ENCODE measurements around the gene MCOLN1. TPM values are rescaled to one million over a fixed set of nuclear protein-coding genes. Genes with fewer than 3 reads are reported as not detected.
"Not testable (repeated sequence)": the region's sequence is repeated elsewhere in the genome, so short reads cannot be mapped to it uniquely, and the experiment has no call there.

Gene MCOLN1
- total and polyA plus RNA-seq, 9 donors, result 3.9 to 16.7 (median 14.2) TPM

DNA sequence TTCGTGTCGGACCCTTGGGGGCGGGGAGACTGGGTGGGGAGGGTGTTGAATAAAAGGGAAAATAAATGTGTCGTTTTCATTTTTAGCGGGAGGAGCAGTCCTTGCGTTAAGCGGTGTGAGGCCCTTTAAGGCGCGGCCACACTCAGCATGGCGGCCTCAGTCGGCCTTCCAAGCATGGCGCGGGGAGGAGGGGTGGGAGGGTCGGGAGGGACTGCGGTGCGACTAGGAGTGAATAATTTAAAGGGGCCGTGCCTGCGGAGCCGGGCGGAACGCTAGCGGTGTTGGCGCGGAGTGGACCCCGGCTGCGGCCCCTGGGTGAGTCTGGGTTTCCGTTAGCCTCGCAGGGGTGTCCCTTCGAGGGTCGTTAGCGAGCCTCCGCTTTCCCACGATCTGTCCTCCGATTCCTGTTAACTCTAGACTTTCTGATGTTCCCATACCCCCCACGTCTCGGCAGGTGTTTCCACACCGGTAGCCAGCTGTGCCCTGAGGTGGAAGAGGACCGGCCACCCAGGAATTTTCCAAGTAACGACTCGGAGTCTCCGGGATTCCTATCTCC is 11.6 kb downstream of the MCOLN1 start:
- Histone ChIP-seq H3K4me3 (ENCODE audit: low read length) (peak overlapping the region; percentile 75), H3K36me3 (ENCODE audit: control insufficient read depth, insufficient read depth, low read length) (peaks cover 38% of the 10 kb centered on the region)

DNA sequence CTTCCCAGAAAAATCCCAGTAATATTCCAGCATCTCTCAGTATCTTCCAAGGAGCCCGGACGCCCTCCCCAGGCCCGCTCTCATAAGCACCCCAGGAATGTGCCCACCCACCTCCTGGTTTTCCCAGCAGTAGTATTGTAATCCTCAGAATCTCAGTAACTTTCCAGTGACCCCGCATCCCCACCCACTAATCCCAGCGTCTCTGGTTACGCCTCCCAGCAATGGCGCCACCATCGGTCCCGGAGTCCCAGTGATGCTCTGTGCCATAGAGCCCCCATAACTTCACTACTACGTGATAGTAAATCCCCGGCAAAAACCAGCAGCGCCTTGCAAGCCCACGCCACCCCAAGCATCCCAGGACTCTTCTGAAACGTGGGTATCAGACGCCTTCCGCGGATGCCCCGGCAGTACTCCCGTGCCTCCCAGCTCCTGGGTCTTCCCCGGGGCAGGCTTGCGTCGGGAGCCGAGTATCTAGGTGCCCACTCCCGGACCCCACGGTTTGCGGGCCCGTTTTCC is 12.2 kb downstream of the MCOLN1 start:
- Histone ChIP-seq H3K4me1 (ENCODE audit: control insufficient read depth, insufficient read depth, low read length) (peaks cover 19% of the 10 kb centered on the region), H3K4me3 (ENCODE audit: low read length) (peak overlapping the region; percentile 75), H3K27me3 (ENCODE audit: control insufficient read depth, insufficient read depth, low read length) (no peaks in the 10 kb centered on the region), H3K36me3 (ENCODE audit: control insufficient read depth, insufficient read depth, low read length) (peaks cover 33% of the 10 kb centered on the region), H3K27ac (ENCODE audit: low read length) (peak overlapping the region; percentile 97), H3K9me3 (replicated peaks; ENCODE audit: control insufficient read depth, low read depth, low read length) (no peaks in the 10 kb centered on the region)
- DNase-seq, result peak; percentile 96
- 0% methylated on average over 24 of the region's 27 CpGs for WGBS (ENCODE audit: insufficient coverage)

More for the DNA sequence above, 11.6 kb downstream of the MCOLN1 start:
- H3K9me3 ChIP-seq (replicated peaks; ENCODE audit: control insufficient read depth, low read depth, low read length), result no peaks in the 10 kb centered on the region
- peak; percentile 98 for DNase-seq
- no peaks in the 10 kb centered on the region for H3K27me3 ChIP-seq (ENCODE audit: control insufficient read depth, insufficient read depth, low read length)
- 0% methylated on average over 35 of the region's 41 CpGs for WGBS (ENCODE audit: insufficient coverage)
- peak overlapping the region; percentile 97 for H3K27ac ChIP-seq (ENCODE audit: low read length)
- peaks cover 19% of the 10 kb centered on the region for H3K4me1 ChIP-seq (ENCODE audit: control insufficient read depth, insufficient read depth, low read length)

DNA sequence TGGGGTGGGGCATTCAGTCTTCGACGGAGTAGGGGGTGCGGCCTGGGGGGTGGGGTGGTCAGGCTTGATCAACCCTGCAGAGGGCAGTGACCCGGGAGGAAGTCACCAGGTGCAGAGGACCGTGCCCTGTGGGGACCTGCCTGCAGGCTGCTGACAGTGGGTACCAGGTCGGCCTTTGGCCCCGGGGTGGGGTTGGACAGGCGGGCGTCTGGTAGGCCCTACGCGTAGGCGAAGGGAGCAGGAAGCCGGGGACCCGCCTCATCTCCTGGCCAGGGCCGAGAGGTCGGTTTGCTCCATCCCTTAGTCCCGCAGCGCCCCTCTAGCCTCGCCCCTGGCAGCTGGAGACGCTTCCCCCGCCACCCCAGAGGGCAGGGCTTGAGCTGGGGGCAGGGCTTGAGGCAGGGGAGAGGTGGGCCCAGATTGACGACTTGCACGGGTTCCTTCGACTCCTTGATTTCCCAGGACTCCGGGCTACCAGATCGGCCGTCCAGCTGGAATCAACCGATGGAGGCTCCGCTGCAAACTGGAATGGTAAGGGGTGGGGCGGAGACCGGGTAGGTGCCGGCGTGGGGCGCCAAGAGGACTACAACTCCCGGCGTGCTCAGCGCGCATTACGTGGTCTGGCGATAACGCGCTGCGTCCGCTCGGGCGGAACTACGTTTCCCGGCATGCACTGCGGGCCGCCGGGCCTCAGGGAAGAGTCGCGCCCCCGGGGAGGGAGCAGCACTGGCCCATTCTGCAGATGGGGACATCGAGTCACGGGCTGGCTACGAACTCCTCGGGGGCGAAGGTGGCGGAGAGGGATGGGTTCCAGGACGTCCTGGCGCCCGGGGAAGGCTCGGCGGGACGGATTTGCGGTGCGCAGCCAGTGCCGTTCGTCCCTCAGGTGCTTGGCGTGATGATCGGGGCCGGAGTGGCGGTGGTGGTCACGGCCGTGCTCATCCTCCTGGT is 12.9 kb downstream of the MCOLN1 start, which contains the start of gene PNPLA6:
PNPLA6 (plus strand) TSS at position 671 of the 951 bp plus-strand sequence; CDS start at position 743, 72 bp downstream.
- WGBS (ENCODE audit: insufficient coverage), result 0% methylated on average over 75 of the region's 76 CpGs
- Histone ChIP-seq H3K27ac (ENCODE audit: low read length) (peak within 1 kb of the TSS; percentile 97), H3K4me1 (ENCODE audit: control insufficient read depth, insufficient read depth, low read length) (peaks cover 19% of the 10 kb centered on the region), H3K4me3 (ENCODE audit: low read length) (peak within 1 kb of the TSS; percentile 75), H3K36me3 (ENCODE audit: control insufficient read depth, insufficient read depth, low read length) (peaks cover 33% of the 10 kb centered on the region), H3K9me3 (replicated peaks; ENCODE audit: control insufficient read depth, low read depth, low read length) (no peaks in the 10 kb centered on the region), H3K27me3 (ENCODE audit: control insufficient read depth, insufficient read depth, low read length) (no peaks in the 10 kb centered on the region)
- DNase-seq, result peak; percentile 98

DNA sequence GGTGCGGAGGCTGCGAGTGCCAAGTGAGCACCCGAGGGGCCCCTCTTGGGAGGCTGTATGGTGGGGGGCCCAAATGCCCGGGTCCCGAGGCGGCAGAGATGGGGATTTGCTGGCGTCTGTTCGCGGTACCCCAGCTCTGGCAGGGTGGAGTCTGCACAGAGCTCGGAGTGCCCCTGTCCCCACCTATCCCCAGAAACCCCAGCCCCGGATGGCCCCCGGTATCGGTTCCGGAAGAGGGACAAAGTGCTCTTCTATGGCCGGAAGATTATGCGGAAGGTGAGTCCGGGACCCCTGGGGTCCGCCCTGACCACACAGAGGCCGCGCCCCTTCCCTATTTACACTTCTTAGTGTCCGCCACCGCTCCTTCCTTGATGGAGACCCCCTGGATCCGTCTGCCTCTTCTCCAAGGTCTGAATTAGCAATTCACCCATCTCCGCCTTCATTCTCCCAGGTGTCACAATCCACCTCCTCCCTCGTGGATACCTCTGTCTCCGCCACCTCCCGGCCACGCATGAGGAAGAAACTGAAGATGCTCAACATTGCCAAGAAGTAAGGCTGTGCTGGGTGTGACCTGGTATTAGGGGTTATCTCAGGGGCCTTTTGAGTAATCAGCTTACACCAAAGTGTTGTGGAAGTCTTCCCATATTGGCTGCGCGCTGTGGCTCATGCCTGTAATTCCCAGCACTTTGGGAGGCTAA is 13.7 kb downstream of the MCOLN1 start:
- Histone ChIP-seq H3K27ac (ENCODE audit: low read length) (peak overlapping the region; percentile 97), H3K36me3 (ENCODE audit: control insufficient read depth, insufficient read depth, low read length) (peaks cover 39% of the 10 kb centered on the region), H3K27me3 (ENCODE audit: control insufficient read depth, insufficient read depth, low read length) (no peaks in the 10 kb centered on the region), H3K4me1 (ENCODE audit: control insufficient read depth, insufficient read depth, low read length) (peaks cover 19% of the 10 kb centered on the region), H3K4me3 (ENCODE audit: low read length) (peak overlapping the region; percentile 75), H3K9me3 (replicated peaks; ENCODE audit: control insufficient read depth, low read depth, low read length) (no peaks in the 10 kb centered on the region)
- no peak for DNase-seq
- WGBS (ENCODE audit: insufficient coverage), result 14% methylated on average over 21 of the region's 30 CpGs

GRCh38 chr19:7538990-7539389 is 16.6 kb downstream of the MCOLN1 start:
- not testable (repeated sequence) for H3K4me3 ChIP-seq (ENCODE audit: low read length); H3K27ac ChIP-seq (ENCODE audit: low read length); H3K9me3 ChIP-seq (replicated peaks; ENCODE audit: control insufficient read depth, low read depth, low read length); DNase-seq; H3K27me3 ChIP-seq (ENCODE audit: control insufficient read depth, insufficient read depth, low read length)
- Histone ChIP-seq H3K4me1 (ENCODE audit: control insufficient read depth, insufficient read depth, low read length) (peaks cover 12% of the 10 kb centered on the region), H3K36me3 (ENCODE audit: control insufficient read depth, insufficient read depth, low read length) (peaks cover 59% of the 10 kb centered on the region)
- WGBS (ENCODE audit: insufficient coverage), result 97% methylated on average over 4 of the region's 5 CpGs

DNA sequence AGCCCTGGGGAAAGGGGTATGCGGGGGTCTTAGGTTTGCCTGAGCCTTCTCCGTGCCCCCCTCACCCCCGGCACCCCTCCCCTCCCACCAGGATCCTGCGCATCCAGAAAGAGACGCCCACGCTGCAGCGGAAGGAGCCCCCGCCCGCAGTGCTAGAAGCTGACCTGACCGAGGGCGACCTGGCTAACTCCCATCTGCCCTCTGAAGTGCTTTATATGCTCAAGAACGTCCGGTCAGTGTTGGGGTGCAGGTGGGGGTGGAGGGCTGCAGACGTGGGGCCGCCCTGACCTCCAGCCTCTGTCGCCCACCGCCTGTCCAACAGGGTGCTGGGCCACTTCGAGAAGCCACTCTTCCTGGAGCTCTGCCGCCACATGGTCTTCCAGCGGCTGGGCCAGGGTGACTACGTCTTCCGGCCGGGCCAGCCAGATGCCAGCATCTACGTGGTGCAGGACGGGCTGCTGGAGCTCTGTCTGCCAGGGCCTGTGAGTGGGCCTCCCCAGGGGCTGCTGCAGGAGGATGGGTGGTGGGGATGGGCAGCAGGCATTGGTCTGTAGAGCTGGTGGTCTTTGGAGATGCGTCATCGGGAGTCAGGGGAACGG is 17.5 kb downstream of the MCOLN1 start:
- WGBS (ENCODE audit: insufficient coverage), result 91% methylated on average over 22 of the region's 28 CpGs
- peaks cover 59% of the 10 kb centered on the region for H3K36me3 ChIP-seq (ENCODE audit: control insufficient read depth, insufficient read depth, low read length)
- H3K4me3 ChIP-seq (ENCODE audit: low read length), result no peak overlapping the region
- H3K9me3 ChIP-seq (replicated peaks; ENCODE audit: control insufficient read depth, low read depth, low read length), result no peaks in the 10 kb centered on the region
- DNase-seq, result no peak
- H3K4me1 ChIP-seq (ENCODE audit: control insufficient read depth, insufficient read depth, low read length), result peaks cover 7% of the 10 kb centered on the region
- H3K27me3 ChIP-seq (ENCODE audit: control insufficient read depth, insufficient read depth, low read length), result no peaks in the 10 kb centered on the region
- no peak overlapping the region for H3K27ac ChIP-seq (ENCODE audit: low read length)

GRCh38 chr19:7540761-7541474 is 18.5 kb downstream of the MCOLN1 start:
- H3K4me1 ChIP-seq (ENCODE audit: control insufficient read depth, insufficient read depth, low read length), result peaks cover 4% of the 10 kb centered on the region
- peaks cover 61% of the 10 kb centered on the region for H3K36me3 ChIP-seq (ENCODE audit: control insufficient read depth, insufficient read depth, low read length)
- H3K27ac ChIP-seq (ENCODE audit: low read length), result no peak overlapping the region
- no peaks in the 10 kb centered on the region for H3K27me3 ChIP-seq (ENCODE audit: control insufficient read depth, insufficient read depth, low read length)
- no peaks in the 10 kb centered on the region for H3K9me3 ChIP-seq (replicated peaks; ENCODE audit: control insufficient read depth, low read depth, low read length)
- no peak for DNase-seq
- 62% methylated on average over 36 of the region's 39 CpGs for WGBS (ENCODE audit: insufficient coverage)
- H3K4me3 ChIP-seq (ENCODE audit: low read length), result no peak overlapping the region

GRCh38 chr19:7541475-7541824 is 19.0 kb downstream of the MCOLN1 start:
- Histone ChIP-seq H3K27me3 (ENCODE audit: control insufficient read depth, insufficient read depth, low read length) (no peaks in the 10 kb centered on the region), H3K27ac (ENCODE audit: low read length) (no peak overlapping the region), H3K36me3 (ENCODE audit: control insufficient read depth, insufficient read depth, low read length) (peaks cover 61% of the 10 kb centered on the region), H3K9me3 (replicated peaks; ENCODE audit: control insufficient read depth, low read depth, low read length) (no peaks in the 10 kb centered on the region), H3K4me3 (ENCODE audit: low read length) (no peak overlapping the region), H3K4me1 (ENCODE audit: control insufficient read depth, insufficient read depth, low read length) (no peaks in the 10 kb centered on the region)
- DNase-seq, result no peak
- 93% methylated on average over 14 of the region's 15 CpGs for WGBS (ENCODE audit: insufficient coverage)

GRCh38 chr19:7541828-7542443 is 19.5 kb downstream of the MCOLN1 start:
- H3K4me1 ChIP-seq (ENCODE audit: control insufficient read depth, insufficient read depth, low read length), result no peaks in the 10 kb centered on the region
- DNase-seq, result no peak
- no peak overlapping the region for H3K27ac ChIP-seq (ENCODE audit: low read length)
- no peak overlapping the region for H3K4me3 ChIP-seq (ENCODE audit: low read length)
- 91% methylated on average over 10 of the region's 11 CpGs for WGBS (ENCODE audit: insufficient coverage)
- no peaks in the 10 kb centered on the region for H3K27me3 ChIP-seq (ENCODE audit: control insufficient read depth, insufficient read depth, low read length)
- H3K9me3 ChIP-seq (replicated peaks; ENCODE audit: control insufficient read depth, low read depth, low read length), result no peaks in the 10 kb centered on the region
- peaks cover 59% of the 10 kb centered on the region for H3K36me3 ChIP-seq (ENCODE audit: control insufficient read depth, insufficient read depth, low read length)

All from muscle of leg (tissue), 11 donors.